GM12878 (cell line): ENCODE data around the gene ZDBF2. TPM values are rescaled to one million over a fixed set of nuclear protein-coding genes. Genes with fewer than 3 reads are reported as not detected.

Experiments used
- ATAC-seq: fragments of 200-7000 bp; cut with Tn5 transposase; 3 replicates; pipeline ENCODE4 v1.9.1; 2020; ENCODE audit warnings: mild to moderate bottlenecking, moderate library complexity
- BruUV-seq: library from RNA; stranded (reverse); fragments of 400-500 nt; replicated peaks from 2 replicates; lab custom pipeline; 2021; lab: Mats Ljungman, UMichigan
- CTCF ChIA-PET: fragments of 300-600 bp; sonication (Branson Sonifier 250); formaldehyde crosslinking; extraction: SDS; loops from one replicate; lab custom pipeline; 2021; ENCODE audit warnings: inconsistent platforms; lab: Yijun Ruan, JAX
- POLR2A ChIA-PET: fragments of 350-600 bp; formaldehyde crosslinking; extraction: SDS; loops from one replicate; lab custom pipeline; 2021; ENCODE audit warnings: inconsistent platforms; lab: Charles Lee
- RAD21 ChIA-PET: fragments of 300-600 bp; sonication (Branson Sonifier 250); formaldehyde crosslinking; loops from one replicate; lab custom pipeline; 2023; ENCODE audit warnings: antibody characterized with exemption; ENCODE audit not compliant: unreplicated experiment; lab: Charles Lee
- SMC1A ChIA-PET: fragments of 300-600 bp; sonication (Branson Sonifier 250); formaldehyde crosslinking; loops from one replicate; lab custom pipeline; 2023; ENCODE audit not compliant: unreplicated experiment, uncharacterized antibody; lab: Charles Lee
- DNase-seq: peaks from one replicate; pipeline ENCODE4 v3.0.0-alpha.2; 2011; ENCODE audit warnings: low read depth, low spot score
- FAIRE-seq: peaks from 3 replicates; lab custom pipeline; 2011; peaks lifted over from hg19 to GRCh38; lab: Jason Lieb, UNC
- H2AFZ ChIP-seq: 2 replicates; pipeline ENCODE4 v1.6.0; 2011; ENCODE audit warnings: low read depth, low read length, control low read depth; ENCODE audit not compliant: control insufficient read depth
- H3K27ac ChIP-seq: 2 replicates; pipeline ENCODE4 v1.5.1; 2011; ENCODE audit warnings: control low read depth; ENCODE audit not compliant: control insufficient read depth, insufficient read depth
- H3K27me3 ChIP-seq, 2 experiments: replicated peaks in 1 of 2; 2 replicates each; pipeline versions ENCODE4 v1.6.0 to v1.6.1; 2011; ENCODE audit warnings: low read length in 1 of 2; ENCODE audit not compliant: control insufficient read depth in 2 of 2, insufficient read depth in 2 of 2
- H3K36me3 ChIP-seq, 2 experiments: 2 replicates each; pipeline ENCODE4 v1.5.1; 2011; ENCODE audit warnings: low read length in 1 of 2; ENCODE audit not compliant: control insufficient read depth in 2 of 2, insufficient read depth in 2 of 2
- H3K4me1 ChIP-seq: 2 replicates; pipeline ENCODE4 v1.6.1; 2011; ENCODE audit warnings: mild to moderate bottlenecking, low read length, moderate library complexity, mixed read lengths; ENCODE audit not compliant: control insufficient read depth, insufficient read depth
- H3K4me2 ChIP-seq: 2 replicates; pipeline ENCODE4 v1.6.0; 2011; ENCODE audit warnings: control low read depth; ENCODE audit not compliant: control insufficient read depth, insufficient read depth
- H3K4me3 ChIP-seq: fragments of 200-600 bp; sonication (generic); 2 replicates; pipeline ENCODE4 v1.5.1; 2016
- H3K79me2 ChIP-seq: 2 replicates; pipeline ENCODE4 v1.6.0; 2011; ENCODE audit warnings: low read length; ENCODE audit not compliant: control insufficient read depth, insufficient read depth
- H3K9ac ChIP-seq: 2 replicates; pipeline ENCODE4 v1.8.0; 2011; ENCODE audit warnings: low read length, control low read depth, mixed read lengths; ENCODE audit not compliant: control insufficient read depth, insufficient read depth
- H3K9me3 ChIP-seq: replicated peaks from 3 replicates; pipeline ENCODE4 v1.5.1; 2011; ENCODE audit warnings: mild to moderate bottlenecking, low read length; ENCODE audit not compliant: control insufficient read depth, insufficient read depth
- H4K20me1 ChIP-seq: 2 replicates; pipeline ENCODE4 v1.6.0; 2011; ENCODE audit not compliant: control insufficient read depth, insufficient read depth
- KLF5 ChIP-seq: fragments of 450-650 bp; IDR thresholded peaks from 2 replicates; pipeline ENCODE4 v1.6.1; 2014; ENCODE audit warnings: mild to moderate bottlenecking; ENCODE audit not compliant: partially characterized antibody
- RELB ChIP-seq: fragments of 450-650 bp; IDR thresholded peaks from 2 replicates; pipeline ENCODE4 v1.6.1; 2017; ENCODE audit warnings: low read depth, mild to moderate bottlenecking, moderate library complexity
- WGBS: methylation state at CpG from one replicate; pipeline ENCODE4 v1.1.6; 2016; ENCODE audit warnings: low lambda C conversion rate; ENCODE audit not compliant: insufficient replicate concordance, insufficient coverage; ENCODE audit errors: missing lambda C conversion rate; 5-methylcytosine and 5-hydroxymethylcytosine counted together
- in situ Hi-C: fragments of 300-500 bp; cut with MboI; formaldehyde crosslinking; loops from 9 replicates; pipeline ENCODE4 v1.14.3; 2018; ENCODE audit warnings: mixed read lengths
- intact Hi-C: fragments of 100-400 bp; cut with micrococcal nuclease; formaldehyde crosslinking; loops from one replicate; pipeline ENCODE4 v1.14.2; 2022; ENCODE audit not compliant: unreplicated experiment
- polyA plus RNA-seq, 11 experiments: library from polyadenylated mRNA; depleted of rRNA in 4 of 11; unstranded in 6 of 11; stranded (reverse) in 5 of 11; fragments of >200 nt; fragmentation: Nextera tagmentation in 4 of 11; fragmentation: Illumina TruSeq in 1 of 11; extraction: Ambion mirVana in 4 of 11; extraction: Trizol in 1 of 11; gene quantifications; 1 replicate in 1 of 11; 2 replicates in 10 of 11; pipeline versions ENCODE4 v1.2.1 to v1.2.3, GENCODE V29; 2011 to 2016; ENCODE audit warnings: inconsistent platforms in 2 of 11, missing spikeins in 2 of 11, low read depth in 1 of 11
- total RNA-seq, 4 experiments: library from RNA; depleted of rRNA in 3 of 4; stranded (reverse); fragments of >200 nt in 3 of 4; fragmentation: Illumina TruSeq in 1 of 4; extraction: Trizol in 1 of 4; gene quantifications; 2 replicates each; pipeline versions ENCODE4 v1.2.1 to v1.2.3, GENCODE V29; 2013 to 2021

The ZDBF2 gene
- total and polyA plus RNA-seq, 10 of the 15 experiments (the other 5 are each of a cell fraction or from before 2014, with no cell fraction given) = 0.60 to 21.1 (median 4.2) TPM

GRCh38 chr2:206287197-206287596 is 12.7 kb downstream of the ZDBF2 start:
- Histone ChIP-seq H3K9ac (no peak overlapping the region), H3K79me2 (no peaks in the 10 kb centered on the region; the same call in 1 of the 2 replicates), H4K20me1 (no peaks in the 10 kb centered on the region), H3K9me3 (peaks cover 22% of the 10 kb centered on the region; the same call in 2 of the 3 replicates), H3K27ac (no peak overlapping the region), H3K4me1 (no peaks in the 10 kb centered on the region), H3K27me3 (no peaks in the 10 kb centered on the region), H3K4me3 (no peak overlapping the region), H3K36me3 (peaks cover 3 to 4% of the 10 kb centered on the region in 2 experiments), H2AFZ (no peak overlapping the region), H3K4me2 (no peak overlapping the region)
- ATAC-seq = no peak
- DNase-seq = no peak
- FAIRE-seq = no peak
- in situ Hi-C loops (no loop called here), intact Hi-C loops (no loop called here)
- ChIA-PET RAD21 (no interaction called here), SMC1A (no interaction called here), POLR2A (no interaction called here), CTCF (no interaction called here)
- TF ChIP-seq RELB = no peak
- 98% methylated on average over 2 of the region's 2 CpGs for WGBS
- no TSS peak for BruUV-seq

GRCh38 chr2:206289391-206289790 is 14.9 kb downstream of the ZDBF2 start:
- ChIA-PET SMC1A (interaction anchor here (1.2 to 1.5 kb wide), 2 partner anchors 8 to 16 kb away, joined by 3 to 4 read pairs; no protein-coding TSS in a partner anchor), CTCF (no interaction called here), POLR2A (no interaction called here), RAD21 (interaction anchor here (0.6 kb wide), 1 partner anchor 37 kb away, joined by 4 read pairs; no protein-coding TSS in a partner anchor)
- H2AFZ ChIP-seq = no peak overlapping the region
- no peaks in the 10 kb centered on the region for H3K27me3 ChIP-seq
- no peaks in the 10 kb centered on the region for H4K20me1 ChIP-seq
- ATAC-seq (no peak), DNase-seq (no peak)
- H3K9ac ChIP-seq = no peak overlapping the region
- H3K4me1 ChIP-seq = no peaks in the 10 kb centered on the region
- WGBS = 60% methylated on average over 4 of the region's 4 CpGs
- no peaks in the 10 kb centered on the region; the same call in 1 of the 2 replicates for H3K79me2 ChIP-seq
- no peak overlapping the region for H3K27ac ChIP-seq
- H3K36me3 ChIP-seq = peaks cover 3 to 4% of the 10 kb centered on the region in 2 experiments
- intact Hi-C loops = no loop called here
- BruUV-seq = no TSS peak
- peaks cover 21% of the 10 kb centered on the region; the same call in 2 of the 3 replicates for H3K9me3 ChIP-seq
- no peak for TF ChIP-seq KLF5
- TF ChIP-seq, all 136 proteins: peak for 0
- FAIRE-seq = no peak
- Histone ChIP-seq H3K4me2 (no peak overlapping the region), H3K4me3 (no peak overlapping the region)
- in situ Hi-C loops = no loop called here
